IMR-90 (cell line): Measurements from ENCODE around the gene HSPA1A.
A peak's percentile ranks its signal among the peaks of the same experiment; 100 is the strongest.

Source experiments
- BHLHE40 ChIP-seq: fragments of 150-350 bp; IDR thresholded peaks from 2 replicates; pipeline ENCODE4 v1.6.1; 2016; ENCODE audit warnings: mild to moderate bottlenecking, low read depth, low read length
- CEBPB ChIP-seq: IDR thresholded peaks from 2 replicates; pipeline ENCODE4 v1.6.1; 2012; ENCODE audit warnings: low read depth, low read length, improper control_type of control experiment
- MAFK ChIP-seq: IDR thresholded peaks from 2 replicates; pipeline ENCODE4 v1.6.1; 2012; ENCODE audit warnings: low read depth, low read length, improper control_type of control experiment
- MAZ ChIP-seq: IDR thresholded peaks from 2 replicates; pipeline ENCODE4 v1.6.1; 2012; ENCODE audit warnings: low read depth, mild to moderate bottlenecking, low read length, improper control_type of control experiment, moderate library complexity, borderline replicate concordance
- MXI1 ChIP-seq: IDR thresholded peaks from 2 replicates; pipeline ENCODE4 v1.6.1; 2012; ENCODE audit warnings: low read depth, mild to moderate bottlenecking, low read length, moderate library complexity, borderline replicate concordance
- POLR2A ChIP-seq: IDR thresholded peaks from 2 replicates; pipeline ENCODE4 v1.6.1; 2012; ENCODE audit warnings: mild to moderate bottlenecking, low read depth, low read length
- RAD21 ChIP-seq: IDR thresholded peaks from 2 replicates; pipeline ENCODE4 v1.6.1; 2012; ENCODE audit warnings: low read length, improper control_type of control experiment
- RCOR1 ChIP-seq: IDR thresholded peaks from 2 replicates; pipeline ENCODE4 v1.6.1; 2012; ENCODE audit warnings: mild to moderate bottlenecking, low read length, improper control_type of control experiment; ENCODE audit not compliant: insufficient replicate concordance
- RFX5 ChIP-seq: IDR thresholded peaks from 2 replicates; pipeline ENCODE4 v1.8.0; 2012; ENCODE audit warnings: low read depth, mild to moderate bottlenecking, low read length, moderate library complexity
- SMC3 ChIP-seq: fragments of 150-350 bp; IDR thresholded peaks from 2 replicates; pipeline ENCODE4 v1.6.1; 2016; ENCODE audit warnings: low read depth, mild to moderate bottlenecking, antibody characterized with exemption, low read length, moderate library complexity
- TF ChIP-seq, protein P1 (sequence below): conservative IDR thresholded peaks from 2 replicates; pipeline ENCODE4 v1.5.1; 2012; ENCODE audit warnings: mild to moderate bottlenecking, low read depth, low read length, improper control_type of control experiment
- TF ChIP-seq, protein P2 (sequence below): fragments of 150-350 bp; IDR thresholded peaks from 2 replicates; pipeline ENCODE4 v1.6.1; 2016; ENCODE audit warnings: low read depth, mild to moderate bottlenecking, low read length, moderate library complexity, borderline replicate concordance
- TF ChIP-seq, protein P3 (sequence below): fragments of 150-350 bp; IDR thresholded peaks from 2 replicates; pipeline ENCODE4 v1.6.1; 2017; ENCODE audit warnings: mild to moderate bottlenecking, antibody characterized with exemption, low read length, low read depth

DNA sequence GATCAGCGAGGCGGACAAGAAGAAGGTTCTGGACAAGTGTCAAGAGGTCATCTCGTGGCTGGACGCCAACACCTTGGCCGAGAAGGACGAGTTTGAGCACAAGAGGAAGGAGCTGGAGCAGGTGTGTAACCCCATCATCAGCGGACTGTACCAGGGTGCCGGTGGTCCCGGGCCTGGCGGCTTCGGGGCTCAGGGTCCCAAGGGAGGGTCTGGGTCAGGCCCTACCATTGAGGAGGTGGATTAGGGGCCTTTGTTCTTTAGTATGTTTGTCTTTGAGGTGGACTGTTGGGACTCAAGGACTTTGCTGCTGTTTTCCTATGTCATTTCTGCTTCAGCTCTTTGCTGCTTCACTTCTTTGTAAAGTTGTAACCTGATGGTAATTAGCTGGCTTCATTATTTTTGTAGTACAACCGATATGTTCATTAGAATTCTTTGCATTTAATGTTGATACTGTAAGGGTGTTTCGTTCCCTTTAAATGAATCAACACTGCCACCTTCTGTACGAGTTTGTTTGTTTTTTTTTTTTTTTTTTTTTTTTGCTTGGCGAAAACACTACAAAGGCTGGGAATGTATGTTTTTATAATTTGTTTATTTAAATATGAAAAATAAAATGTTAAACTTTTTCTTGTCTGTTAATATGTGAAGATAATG, 14.4 kb downstream of the HSPA1A start:
- TF ChIP-seq, protein P1, sequence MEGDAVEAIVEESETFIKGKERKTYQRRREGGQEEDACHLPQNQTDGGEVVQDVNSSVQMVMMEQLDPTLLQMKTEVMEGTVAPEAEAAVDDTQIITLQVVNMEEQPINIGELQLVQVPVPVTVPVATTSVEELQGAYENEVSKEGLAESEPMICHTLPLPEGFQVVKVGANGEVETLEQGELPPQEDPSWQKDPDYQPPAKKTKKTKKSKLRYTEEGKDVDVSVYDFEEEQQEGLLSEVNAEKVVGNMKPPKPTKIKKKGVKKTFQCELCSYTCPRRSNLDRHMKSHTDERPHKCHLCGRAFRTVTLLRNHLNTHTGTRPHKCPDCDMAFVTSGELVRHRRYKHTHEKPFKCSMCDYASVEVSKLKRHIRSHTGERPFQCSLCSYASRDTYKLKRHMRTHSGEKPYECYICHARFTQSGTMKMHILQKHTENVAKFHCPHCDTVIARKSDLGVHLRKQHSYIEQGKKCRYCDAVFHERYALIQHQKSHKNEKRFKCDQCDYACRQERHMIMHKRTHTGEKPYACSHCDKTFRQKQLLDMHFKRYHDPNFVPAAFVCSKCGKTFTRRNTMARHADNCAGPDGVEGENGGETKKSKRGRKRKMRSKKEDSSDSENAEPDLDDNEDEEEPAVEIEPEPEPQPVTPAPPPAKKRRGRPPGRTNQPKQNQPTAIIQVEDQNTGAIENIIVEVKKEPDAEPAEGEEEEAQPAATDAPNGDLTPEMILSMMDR, result peak; percentile 63
- no peak for TF ChIP-seq MXI1
- TF ChIP-seq MAZ, result no peak
- no peak for TF ChIP-seq BHLHE40
- no peak for TF ChIP-seq CEBPB
- no peak for TF ChIP-seq POLR2A
- peak; percentile 74 for TF ChIP-seq RAD21
- TF ChIP-seq, protein P2, sequence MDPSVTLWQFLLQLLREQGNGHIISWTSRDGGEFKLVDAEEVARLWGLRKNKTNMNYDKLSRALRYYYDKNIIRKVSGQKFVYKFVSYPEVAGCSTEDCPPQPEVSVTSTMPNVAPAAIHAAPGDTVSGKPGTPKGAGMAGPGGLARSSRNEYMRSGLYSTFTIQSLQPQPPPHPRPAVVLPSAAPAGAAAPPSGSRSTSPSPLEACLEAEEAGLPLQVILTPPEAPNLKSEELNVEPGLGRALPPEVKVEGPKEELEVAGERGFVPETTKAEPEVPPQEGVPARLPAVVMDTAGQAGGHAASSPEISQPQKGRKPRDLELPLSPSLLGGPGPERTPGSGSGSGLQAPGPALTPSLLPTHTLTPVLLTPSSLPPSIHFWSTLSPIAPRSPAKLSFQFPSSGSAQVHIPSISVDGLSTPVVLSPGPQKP, result no peak
- no peak for TF ChIP-seq RFX5
- TF ChIP-seq, protein P3, sequence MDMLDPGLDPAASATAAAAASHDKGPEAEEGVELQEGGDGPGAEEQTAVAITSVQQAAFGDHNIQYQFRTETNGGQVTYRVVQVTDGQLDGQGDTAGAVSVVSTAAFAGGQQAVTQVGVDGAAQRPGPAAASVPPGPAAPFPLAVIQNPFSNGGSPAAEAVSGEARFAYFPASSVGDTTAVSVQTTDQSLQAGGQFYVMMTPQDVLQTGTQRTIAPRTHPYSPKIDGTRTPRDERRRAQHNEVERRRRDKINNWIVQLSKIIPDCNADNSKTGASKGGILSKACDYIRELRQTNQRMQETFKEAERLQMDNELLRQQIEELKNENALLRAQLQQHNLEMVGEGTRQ, result no peak
- no peak for TF ChIP-seq MAFK
- TF ChIP-seq SMC3, result peak; percentile 75
- TF ChIP-seq RCOR1, result no peak
